ENCODE data around the gene ILF3.

The ILF3 gene

DNA sequence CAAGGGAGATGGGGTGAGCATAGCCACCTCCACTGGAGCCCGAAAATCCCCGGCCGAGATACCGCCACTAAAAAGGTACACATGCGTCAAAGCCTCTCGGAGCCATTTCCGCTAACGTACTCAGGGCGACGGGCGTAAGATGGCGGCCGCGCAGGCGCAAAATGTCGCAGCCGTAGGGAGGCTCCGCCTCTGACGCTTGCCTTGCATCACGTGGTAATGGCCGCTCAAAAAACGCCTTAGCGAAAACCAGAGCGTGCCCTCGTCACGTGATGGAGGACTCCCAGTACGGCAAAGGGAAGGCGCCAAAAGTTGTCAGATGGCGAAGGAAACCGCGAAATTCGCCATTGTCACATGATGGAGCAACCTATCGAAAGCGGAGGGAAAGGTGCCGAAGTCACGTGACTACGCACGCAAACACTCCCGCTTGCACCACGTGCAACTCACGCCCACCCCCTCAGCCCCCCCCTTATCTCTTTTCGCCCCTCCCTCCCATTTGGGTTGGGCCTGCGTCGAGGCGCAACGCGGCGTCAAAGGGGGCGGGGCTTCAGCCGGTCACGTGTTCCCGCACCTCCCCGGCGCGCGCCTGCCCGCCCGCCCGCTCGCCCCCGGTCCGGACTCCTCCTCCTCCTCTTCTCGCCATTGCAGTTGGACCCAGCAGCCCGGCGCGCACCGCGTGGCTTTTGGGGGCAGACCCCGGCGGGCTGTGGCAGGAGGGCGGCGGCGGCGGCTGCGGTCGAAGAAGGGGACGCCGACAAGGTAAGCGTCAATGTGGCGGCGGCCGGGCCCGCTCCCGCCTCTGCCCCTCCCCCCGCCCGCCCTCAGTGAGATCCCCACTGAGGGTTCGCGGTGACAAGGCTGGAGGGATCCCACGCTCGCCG, at the start of gene ILF3:
Gene ILF3 (plus strand): TSS at position 615 of the 878 bp plus-strand sequence. CDS start 16,260 bp downstream, outside the sequence.
- DNase-seq = peak; percentile 100

- peak; percentile 37 for DNase-seq
Measured at GRCh38 chr19:10604460-10604980, 49.6 kb upstream of the ILF3 start.

GRCh38 chr19:10611907-10612306, 42.2 kb upstream of the ILF3 start:
- no peak for DNase-seq

- no peak for DNase-seq
Measured at GRCh38 chr19:10612499-10613119, 41.5 kb upstream of the ILF3 start.

DNA sequence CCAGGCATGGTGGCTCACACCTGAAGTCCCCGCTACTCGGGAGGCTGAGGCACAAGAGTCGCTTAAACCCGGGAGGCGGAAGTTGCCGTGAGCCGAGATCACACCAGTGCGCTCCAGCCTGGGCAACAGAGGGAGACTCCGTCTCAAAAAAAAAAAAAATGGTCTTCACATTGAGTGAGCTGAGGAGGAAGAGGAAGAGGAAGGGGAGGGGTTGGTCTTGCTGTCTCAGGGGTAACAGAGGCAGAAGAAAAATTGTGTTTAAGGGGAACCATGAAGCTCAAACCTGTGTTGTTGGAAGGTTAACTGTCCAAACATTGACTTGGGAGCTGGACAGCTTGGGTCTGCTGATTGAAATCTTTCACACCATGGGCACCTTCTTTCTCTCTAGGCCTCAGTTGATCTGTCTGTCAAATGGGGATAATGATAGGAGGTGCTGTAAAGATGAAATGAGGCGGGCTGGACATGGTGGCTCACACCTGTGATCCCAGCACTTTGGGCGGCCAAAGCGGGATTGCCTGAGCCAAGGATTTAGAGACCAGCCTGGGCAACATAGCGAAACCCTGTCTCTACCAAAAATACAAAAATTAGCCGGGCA, 38.6 kb upstream of the ILF3 start:
- no peak for DNase-seq

GRCh38 chr19:10617409-10618121, 36.6 kb upstream of the ILF3 start:
- peak; percentile 94 for DNase-seq

- no peak for DNase-seq
Measured at GRCh38 chr19:10618846-10619245, 35.3 kb upstream of the ILF3 start.

GRCh38 chr19:10620786-10621185, 33.4 kb upstream of the ILF3 start:
- DNase-seq = no peak

- no peak for DNase-seq
Measured at GRCh38 chr19:10621966-10622365, 32.2 kb upstream of the ILF3 start.

GRCh38 chr19:10624585-10624984, 29.6 kb upstream of the ILF3 start:
- no peak for DNase-seq

DNA sequence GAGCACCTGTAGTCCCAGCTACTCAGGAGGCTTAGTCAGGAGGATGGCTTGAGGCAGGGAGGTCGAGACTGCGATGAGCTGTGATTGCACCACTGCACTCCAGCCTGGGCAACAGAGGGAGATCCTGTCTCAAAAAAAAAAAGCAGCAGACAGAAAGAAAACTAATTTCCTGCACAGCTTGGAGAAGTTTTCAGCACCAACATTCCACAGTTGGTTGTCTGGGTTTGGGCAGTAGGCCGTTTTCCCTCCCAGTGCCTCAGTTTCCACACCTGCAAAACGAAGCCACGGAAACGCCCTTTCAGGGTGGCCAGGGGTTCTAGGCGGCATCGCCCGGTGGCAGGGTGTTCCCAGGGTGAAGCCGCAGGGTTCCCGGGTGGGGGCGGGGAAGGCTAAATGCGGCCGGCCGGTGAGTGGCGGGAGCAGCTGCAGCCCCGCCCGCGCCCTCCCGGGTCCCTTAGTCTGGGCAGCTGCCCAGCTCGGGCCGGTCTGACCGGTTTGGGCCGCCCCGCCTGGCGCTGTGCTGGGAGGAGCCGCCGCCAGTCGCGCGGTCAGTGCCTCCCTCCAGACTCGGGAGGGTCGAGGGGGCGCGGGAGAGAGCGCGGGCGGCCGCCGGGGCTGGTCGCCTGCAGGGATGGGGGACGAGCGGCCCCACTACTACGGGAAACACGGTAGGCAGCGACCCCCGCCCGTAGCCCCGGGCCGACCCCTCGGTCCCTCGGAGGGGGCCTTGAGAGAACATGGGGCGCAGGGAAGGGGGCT, 29.0 kb upstream of the ILF3 start, which contains the start of gene SLC44A2:
Gene SLC44A2 (plus strand): TSS at position 551 of the 759 bp plus-strand sequence. CDS start 81 bp downstream, at position 632.
- DNase-seq = peak; percentile 75

GRCh38 chr19:10625762-10626138, 28.4 kb upstream of the ILF3 start:
- DNase-seq = no peak

DNA sequence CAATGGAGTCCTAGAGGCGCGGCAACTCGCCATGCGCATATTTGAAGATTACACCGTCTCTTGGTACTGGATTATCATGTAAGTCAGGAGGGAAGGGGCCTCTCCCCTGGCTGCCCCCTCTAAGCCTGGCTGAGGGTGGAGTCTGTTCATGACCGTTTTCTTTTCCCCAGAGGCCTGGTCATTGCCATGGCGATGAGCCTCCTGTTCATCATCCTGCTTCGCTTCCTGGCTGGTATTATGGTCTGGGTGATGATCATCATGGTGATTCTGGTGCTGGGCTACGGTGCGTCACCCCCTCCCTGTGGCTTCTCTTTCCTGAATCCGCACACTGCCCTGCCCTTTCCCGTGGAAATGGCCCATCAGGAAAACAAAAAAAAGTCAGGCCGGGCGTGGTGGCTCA, 22.3 kb upstream of the ILF3 start:
- no peak for DNase-seq

- DNase-seq = no peak
Measured at GRCh38 chr19:10634430-10634829, 19.7 kb upstream of the ILF3 start.

DNA sequence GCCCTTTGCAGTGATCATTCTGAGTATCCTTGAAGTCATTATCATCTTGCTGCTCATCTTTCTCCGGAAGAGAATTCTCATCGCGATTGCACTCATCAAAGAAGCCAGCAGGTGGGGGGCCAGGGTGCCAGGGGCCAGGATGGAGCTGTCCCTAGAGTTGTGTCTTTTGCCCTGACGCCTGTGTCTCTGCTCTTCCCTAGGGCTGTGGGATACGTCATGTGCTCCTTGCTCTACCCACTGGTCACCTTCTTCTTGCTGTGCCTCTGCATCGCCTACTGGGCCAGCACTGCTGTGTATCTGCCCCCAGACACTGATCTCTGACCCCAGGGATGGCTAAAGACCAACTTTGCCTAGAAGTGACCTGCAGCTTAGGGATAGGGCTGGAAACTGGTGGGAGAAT, 19.2 kb upstream of the ILF3 start:
- no peak for DNase-seq

- no peak for DNase-seq
Measured at GRCh38 chr19:10636304-10636972, 17.7 kb upstream of the ILF3 start.

GRCh38 chr19:10637894-10638293, 16.3 kb upstream of the ILF3 start:
- no peak for DNase-seq

DNA sequence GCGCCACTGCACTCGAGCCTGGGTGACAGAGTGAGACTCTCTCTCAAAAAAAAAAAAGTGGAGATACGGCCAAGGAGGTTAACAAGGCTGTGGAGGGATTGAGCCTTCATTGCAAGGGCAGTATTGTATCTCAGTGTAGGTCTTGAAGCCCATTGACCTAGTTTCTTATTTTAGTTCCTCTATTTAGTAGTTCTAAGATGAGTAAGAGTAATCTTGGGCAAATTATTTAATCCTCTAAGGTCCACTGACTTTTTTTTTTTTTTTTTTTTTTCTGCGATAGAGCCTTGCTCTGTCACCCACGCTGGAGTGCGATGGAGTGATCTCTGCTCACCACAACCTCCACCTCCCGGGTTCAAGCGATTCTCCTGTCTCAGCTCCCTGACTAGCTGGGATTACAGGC, 14.3 kb upstream of the ILF3 start:
- DNase-seq = no peak

GRCh38 chr19:10640361-10640760, 13.8 kb upstream of the ILF3 start:
- no peak for DNase-seq

GRCh38 chr19:10641248-10641647, 12.9 kb upstream of the ILF3 start:
- no peak for DNase-seq

DNA sequence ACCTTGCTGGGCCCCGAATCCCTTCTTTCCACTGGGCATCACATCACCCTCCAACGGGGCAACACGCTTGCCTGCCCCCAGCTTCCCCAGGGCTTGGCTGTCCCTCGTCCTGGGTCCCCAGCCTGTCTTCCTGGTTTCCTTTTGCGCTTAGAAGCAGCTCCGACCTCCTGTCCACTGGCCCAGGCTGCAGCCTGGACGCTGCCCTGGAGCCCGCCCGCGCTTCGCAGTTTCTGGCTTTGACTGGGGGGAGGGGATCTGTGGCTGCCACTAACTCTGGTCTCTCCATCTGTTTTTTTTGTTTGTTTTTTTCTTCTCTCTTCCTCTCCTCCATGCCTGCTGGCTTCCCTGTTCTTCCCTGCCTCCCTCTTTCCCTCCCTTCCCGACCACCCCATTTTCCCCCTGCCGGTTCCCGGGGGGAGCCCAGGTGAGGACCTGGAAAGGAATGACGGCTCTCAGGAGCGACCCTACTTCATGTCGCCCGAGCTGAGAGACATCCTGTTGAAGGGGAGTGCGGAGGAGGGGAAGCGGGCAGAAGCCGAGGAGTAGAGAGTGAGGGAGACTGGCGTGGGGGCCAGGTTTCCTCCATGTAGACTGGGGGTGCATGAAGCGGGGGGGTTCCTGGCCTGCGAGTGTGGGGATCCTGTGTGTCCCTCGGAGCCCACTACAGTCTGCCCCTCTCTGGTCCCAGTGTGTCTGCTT, 11.5 kb upstream of the ILF3 start:
- DNase-seq = no peak
